GM18870 (cell line): ENCODE results near the gene EFCAB13.

Experiments used
- ATAC-seq: cut with Tn5 transposase; IDR thresholded peaks from one replicate; pipeline ENCODE4 v1.9.1; 2021; ENCODE audit warnings: moderate library complexity; ENCODE audit not compliant: unreplicated experiment

EFCAB13 gene

DNA sequence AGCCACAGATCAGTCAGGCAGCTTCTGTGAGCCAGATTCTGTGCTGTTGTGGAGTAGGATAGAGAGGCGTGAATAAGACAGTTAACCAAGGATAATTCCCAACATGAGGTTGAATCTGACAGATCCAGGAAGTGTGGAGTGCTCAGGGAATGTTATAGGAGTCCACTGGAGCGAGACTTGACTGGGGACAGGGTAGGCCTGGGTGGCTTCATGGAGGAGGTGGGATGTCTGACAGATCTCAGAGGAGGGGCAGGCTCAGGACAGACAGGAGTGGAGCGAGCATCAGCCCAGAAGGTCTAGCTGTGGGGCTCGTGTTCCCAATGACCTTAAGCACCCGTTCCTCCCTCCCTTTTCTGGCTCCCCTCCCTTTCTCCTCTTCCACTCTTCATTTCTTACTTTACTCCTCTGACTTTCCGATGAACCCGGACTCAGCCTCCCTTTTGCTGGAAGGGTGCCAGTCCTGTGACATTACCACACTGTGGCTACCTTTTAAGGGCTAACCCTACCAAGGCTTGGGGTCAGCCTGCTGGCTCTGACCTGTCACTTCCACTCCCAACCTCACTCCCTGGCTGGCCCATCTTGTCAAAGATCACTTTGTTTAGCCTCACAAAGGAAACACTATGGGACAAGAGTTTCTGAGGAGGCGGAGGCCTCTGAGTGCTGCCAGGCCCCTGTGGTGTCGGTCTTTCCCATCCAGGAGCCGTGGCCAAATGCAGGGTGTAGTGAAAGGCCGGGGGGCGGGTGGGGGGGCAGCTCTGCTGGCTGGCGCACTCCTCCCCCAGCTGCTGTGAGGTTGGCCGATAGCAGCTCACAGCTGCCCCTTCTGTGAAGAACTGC lies 28.5 kb upstream of the EFCAB13 start:
- no peak for ATAC-seq

DNA sequence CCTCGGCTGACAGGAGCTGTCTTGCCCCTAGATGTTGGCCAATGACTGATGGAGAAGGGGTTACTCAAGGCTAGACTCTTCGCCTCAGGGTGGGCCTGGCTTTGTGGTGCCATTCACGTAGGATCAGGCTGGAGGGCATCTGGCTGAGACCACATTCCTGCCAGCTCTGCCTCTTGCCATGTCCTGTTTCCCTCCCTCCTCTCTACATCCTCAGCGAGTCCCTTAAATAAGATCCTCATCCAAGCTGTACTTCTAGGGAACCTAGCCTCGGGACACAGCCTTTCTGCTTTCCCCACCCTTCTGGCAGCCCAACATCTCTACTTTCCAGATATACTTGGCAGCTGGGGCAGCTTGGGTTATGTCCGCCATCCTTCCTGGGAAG lies 27.9 kb upstream of the EFCAB13 start:
- ATAC-seq = no peak

DNA sequence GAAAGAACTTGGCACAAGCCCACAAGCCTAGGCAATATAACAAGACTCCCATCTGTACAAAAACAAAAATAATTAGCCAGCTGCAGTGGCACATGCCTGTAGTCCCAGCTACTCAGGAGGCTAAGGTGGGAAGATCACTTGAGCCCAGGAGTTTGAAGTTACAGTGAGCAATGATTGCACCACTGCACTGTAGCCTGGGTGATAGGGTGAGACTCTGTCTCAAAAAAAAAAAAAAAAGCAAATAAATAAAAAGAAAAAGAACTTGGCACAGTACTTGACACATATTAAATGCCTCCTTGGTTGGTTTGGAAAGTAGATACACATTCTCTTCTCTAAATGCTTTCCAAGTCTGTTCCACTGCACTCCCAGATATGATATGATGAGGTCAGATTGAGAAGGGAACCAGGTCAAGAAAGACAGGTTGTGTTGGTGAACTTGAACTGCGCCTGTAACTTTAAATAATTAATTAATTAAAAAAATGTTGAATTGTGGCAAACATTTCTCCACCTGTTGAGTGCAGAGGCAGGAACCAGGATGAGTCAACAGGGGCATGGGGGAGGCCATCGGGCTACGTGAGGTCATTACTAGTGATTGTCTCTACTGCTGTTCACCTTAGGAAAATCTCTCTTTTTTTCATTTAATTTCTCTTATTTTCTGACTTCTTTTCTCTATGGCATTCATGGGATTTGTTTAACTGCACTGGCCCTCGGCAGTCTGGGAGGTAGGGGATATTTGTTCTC lies 25.9 kb upstream of the EFCAB13 start:
- ATAC-seq = no peak

DNA sequence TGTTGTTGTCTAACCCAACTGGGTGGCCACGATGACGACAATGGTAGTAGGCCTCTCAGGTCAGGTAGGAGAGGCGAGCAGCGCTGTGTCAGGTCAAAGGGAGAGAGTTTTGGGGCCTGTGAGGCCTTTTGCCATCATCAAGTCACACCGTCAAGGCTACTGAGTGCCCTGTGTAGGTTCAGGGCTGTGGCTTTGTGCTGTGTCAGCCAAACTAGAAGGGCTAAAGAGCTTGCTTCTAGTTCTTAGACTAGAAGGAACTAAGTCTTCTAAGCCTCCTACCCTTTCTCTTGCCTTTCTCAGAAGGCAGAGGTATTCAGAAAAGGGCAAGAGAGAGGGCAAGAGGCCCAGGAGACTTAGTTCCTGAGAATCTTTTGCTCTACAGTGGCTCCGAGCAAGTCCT lies 25.0 kb upstream of the EFCAB13 start:
- ATAC-seq = no peak

DNA sequence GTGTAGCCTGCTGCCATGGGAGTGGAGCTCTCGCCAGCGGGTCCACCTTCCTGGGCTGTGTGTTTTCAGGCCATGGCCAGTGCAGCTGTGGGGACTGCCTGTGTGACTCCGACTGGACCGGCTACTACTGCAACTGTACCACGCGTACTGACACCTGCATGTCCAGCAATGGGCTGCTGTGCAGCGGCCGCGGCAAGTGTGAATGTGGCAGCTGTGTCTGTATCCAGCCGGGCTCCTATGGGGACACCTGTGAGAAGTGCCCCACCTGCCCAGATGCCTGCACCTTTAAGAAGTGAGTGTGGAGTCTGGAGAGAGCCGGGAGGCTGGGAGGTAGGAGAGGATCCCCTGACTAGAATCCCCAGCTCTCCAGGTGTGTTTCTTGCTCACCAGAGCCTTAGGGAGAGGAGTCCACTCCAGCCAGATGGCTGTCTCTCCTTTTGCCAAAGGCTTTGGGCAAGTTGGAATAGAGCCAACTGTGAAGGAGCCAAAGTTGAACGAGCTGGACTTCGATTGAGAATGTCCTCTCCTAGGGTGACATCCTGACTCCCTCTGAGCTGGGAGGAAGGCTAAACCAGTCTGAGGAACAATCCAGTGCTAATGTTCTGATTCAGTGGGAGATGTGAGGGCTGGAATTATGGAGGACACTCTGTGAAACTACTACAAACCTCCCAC lies 24.4 kb upstream of the EFCAB13 start:
- no peak for ATAC-seq

DNA sequence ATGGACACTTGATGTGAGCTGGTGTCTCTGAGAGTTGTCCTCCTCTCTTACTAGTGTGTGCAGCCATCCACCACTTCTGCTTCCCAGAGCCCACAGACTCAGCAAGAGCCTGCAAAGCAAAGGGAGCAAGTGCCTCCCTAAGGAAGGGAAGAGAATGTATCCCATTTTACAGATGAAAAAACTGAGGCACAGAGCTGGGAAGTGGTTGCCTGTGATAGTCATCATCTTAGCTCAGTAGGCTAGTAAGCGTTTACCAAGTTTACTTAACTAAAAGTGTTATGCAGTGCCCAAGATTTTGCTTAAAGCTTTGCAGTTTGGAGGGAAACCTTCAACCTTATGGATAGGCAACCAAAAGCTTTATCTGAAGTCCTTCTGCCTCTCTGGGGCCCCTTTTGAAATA lies 23.0 kb upstream of the EFCAB13 start:
- ATAC-seq = no peak

- no peak for ATAC-seq
Measured at GRCh38 chr17:47301161-47301560, 22.6 kb upstream of the EFCAB13 start.

DNA sequence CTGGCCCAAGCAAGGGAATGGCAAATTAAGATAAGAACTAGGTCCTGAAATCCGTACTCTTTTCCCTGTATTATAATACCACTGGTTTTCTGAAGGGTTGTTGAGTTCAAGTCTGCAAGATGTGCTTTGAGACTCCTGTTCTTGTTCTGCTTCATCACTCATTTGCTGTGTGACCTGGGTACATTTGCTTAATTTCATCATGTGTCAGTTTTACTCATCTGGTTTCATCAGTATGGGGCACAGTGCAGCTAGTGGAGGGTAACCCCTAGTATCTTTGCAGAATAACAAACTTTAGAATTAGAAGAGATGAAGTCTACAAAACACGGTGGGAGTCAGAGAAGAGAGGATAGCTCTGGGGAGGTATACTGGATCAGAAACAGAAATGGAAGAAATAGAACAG lies 21.9 kb upstream of the EFCAB13 start:
- ATAC-seq = no peak

- ATAC-seq = no peak
Measured at GRCh38 chr17:47304186-47304585, 19.6 kb upstream of the EFCAB13 start.

- ATAC-seq = no peak
Measured at GRCh38 chr17:47305302-47305923, 18.3 kb upstream of the EFCAB13 start.

GRCh38 chr17:47310186-47310733 lies 13.5 kb upstream of the EFCAB13 start:
- ATAC-seq = no peak

- ATAC-seq = no peak
Measured at GRCh38 chr17:47311420-47311819, 12.3 kb upstream of the EFCAB13 start.

DNA sequence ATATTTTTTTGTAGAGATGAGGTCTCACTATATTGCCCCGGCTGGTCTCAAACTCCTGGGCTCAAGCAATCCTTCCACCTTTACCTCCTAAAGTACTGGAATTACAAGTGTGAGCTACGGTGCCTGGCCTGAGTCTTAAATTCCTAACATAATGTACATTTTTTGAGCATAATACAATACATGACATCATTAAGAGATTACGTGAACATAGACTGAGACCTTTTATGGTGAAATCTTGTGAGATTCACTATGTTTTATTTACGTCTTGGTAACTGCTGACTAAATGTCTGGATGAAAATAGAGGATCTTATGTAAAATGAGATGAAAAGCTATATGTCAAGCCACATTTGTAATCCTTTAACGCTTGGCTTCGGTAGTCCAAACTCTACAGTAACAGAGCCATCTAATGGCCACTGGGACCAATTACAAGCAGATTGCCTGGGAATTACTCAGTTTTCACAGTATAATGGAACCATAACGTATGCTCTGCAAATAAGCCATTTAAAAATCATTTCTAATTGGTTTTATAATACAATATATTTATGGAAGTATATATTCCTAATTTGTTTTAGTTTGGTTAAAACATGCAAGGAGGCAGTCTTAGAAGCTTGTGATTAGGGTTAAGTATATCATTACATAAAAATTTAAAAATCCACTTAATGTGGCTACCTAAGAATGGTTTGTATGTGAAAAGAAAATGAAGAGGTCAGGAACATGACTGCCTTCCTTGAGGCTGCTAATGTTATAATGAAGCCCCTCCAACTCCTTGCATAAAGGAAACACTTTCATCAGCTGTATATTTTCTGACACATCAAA lies 8.1 kb upstream of the EFCAB13 start:
- ATAC-seq = no peak

DNA sequence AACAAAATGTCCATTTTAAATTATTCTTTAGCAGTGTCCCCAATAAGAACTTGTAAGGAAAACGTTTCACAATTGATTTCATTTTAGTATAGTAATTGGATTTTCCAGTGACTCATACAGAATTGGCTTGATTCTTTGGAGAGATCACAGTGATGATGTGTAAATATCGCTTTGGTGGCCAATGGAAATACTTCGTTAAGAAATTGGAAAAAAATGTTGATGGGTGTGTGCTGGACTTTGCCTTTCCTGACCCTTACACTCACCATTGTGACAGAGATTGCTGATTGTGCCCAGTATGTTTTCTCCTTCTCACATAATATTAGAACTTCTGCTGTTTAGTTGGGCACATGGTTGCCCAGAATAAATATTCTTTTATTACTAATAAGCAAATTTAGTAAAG lies 7.4 kb upstream of the EFCAB13 start:
- no peak for ATAC-seq

DNA sequence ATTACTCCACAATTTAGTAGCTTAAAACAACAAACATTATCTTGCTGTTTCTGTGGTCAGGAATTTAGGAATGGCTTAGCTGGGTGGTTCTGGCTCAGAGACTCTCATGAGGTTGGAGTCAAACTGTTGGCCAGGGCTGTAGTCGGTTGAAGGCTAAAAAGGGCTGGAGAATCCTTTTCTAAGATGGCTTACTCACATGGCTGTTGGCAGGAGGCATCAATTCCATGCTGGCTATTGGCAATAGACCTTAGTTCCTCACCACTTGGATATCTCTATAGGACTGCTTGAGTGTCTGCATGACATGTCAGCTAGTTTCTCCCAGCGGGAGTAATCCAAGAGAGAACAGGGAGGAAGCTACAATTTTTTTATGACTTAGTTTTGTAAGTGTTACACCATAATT lies 6.6 kb upstream of the EFCAB13 start:
- no peak for ATAC-seq

- no peak for ATAC-seq
Measured at GRCh38 chr17:47318197-47318918, 5.4 kb upstream of the EFCAB13 start.

DNA sequence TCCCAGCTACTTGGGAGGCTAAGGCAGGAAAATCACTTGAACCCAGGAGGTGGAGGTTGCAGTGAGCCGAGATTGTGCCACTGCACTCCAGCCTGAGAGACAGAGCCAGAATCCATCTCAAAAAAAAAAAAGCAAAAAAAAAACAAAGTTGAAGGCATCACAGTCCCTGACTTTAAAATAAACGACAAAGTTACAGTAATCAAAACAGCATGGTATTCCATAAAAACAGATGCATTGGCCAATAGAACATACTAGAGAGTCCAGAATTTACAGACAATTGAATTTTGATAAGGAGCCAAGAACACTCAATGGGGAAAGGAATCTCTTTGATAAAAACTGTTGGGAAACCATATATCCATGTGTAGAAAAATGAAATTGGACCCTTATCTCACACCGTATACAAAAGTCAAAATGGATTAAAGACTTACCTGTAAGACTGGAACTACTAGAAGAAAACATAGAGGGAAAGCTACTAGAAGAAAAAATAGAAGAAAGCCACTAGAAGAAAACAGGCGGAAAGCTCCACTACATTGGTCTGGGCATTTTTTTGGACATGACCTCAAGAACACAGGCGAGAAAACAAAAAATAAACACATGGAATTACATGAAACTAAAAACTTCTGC lies 2.8 kb upstream of the EFCAB13 start:
- ATAC-seq = no peak

DNA sequence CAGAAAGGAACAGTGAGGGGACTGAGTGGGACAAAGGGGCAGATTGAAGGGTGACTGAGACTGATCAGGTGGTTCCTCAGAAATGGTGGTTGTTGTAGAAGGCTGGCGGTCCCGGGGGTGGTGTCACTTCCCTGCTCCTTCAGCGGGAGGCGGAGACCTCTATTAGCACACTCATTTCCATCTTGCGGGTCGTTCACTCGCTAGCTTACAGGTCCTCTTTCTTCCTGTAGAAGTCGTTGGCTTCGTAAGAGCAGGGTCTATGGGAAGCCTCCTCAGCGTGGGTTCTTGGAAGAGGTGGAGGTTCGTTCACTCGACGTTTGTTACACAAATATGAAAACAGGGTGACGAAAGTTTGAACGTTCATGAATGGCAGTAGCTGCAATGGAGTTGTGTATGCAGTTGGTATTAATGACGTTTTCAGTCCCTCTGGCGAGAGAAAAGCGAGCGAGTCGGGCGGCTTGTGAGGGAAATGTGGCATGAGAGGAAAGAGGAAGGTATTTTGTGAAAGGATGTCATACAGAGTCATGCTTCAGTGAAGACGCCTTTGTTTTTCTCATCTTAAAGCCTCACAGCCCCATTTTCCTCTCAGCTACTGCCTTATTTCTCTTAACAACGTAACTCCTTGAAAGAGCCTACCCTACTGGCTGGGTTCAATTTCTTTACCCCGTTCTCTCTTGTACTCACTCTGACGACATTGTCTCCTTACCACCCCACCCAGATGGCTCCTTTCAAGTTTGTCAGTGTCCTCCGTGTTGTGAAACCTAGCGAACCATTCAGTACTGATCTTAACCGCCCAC lies 667 bp downstream of the EFCAB13 start:
- ATAC-seq = peak; percentile 31
